ENCODE results near the gene EIF1. TPM values are rescaled to one million over a fixed set of nuclear protein-coding genes. Genes with fewer than 3 reads are reported as not detected.
A peak's percentile ranks its signal among the peaks of the same experiment; 100 is the strongest.
"Not testable (repeated sequence)": the region's sequence is repeated elsewhere in the genome, so short reads cannot be mapped to it uniquely, and the experiment has no call there.

The EIF1 gene
- total RNA-seq, 1 experiment from 2014 or later, result 481 TPM

DNA sequence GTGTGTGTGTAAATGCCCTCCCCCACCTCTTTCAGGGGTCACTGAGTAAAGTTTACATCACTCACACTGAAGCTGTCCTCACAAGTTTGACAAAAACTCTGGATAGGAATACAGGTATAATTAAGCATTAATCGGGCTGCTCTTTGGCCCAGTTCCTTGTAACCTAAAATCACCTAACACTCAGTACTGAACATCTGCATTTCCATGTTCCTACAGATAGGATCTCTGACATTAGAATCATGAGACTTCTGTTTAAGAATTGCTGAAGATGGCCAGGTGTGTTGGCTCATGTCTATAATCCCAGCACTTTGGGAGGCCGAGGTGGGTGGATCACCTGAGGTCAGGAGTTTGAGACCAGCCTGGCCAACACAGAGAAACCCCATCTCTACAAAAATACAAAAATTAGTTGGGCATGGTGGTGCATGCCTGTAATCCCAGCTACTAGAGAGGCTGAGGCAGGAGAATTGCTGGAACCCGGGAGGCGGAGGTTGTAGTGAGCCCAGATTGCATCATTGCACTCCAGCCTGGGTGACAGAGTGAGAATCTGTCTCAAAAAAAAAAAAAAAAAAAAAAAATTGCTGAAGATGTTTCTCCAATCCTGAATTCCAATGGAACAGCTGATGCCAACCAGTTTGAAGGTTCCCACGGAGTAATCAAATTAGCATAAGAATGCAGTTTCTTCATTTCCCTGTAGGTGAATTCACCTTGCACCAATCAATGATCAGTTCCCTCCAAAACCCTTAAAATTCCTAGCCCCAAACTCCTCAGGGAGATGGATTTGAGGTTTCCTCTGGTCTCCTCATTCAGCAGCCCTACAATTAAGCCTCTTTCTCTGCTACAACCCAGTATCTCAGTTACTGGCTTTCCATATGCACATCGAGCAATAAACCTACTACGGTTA, 13.3 kb upstream of the EIF1 start:
- Mint-ChIP-seq H3K4me1 (peaks cover 42% of the 10 kb centered on the region), H3K27ac (peak overlapping the region; percentile 95)
- DNase-seq (ENCODE audit: low spot score); H3K4me3 Mint-ChIP-seq; H3K27me3 Mint-ChIP-seq (ENCODE audit: low read depth); H3K9me3 Mint-ChIP-seq; POLR2A ChIA-PET; H3K36me3 Mint-ChIP-seq: not testable (repeated sequence)
- CTCF ChIA-PET, result interaction anchor here (0.6 to 3.0 kb wide), 7 partner anchors 8 to 126 kb away, joined by 3 to 43 read pairs (median 6); partner anchors contain the start of gene EIF1
- peak; percentile 57 for ATAC-seq
- TF ChIP-seq GABPB1 (CRISPR knock-in tag; IDR thresholded peaks at IDR 0.05), result peak; percentile 36; the same call in 1 of the 2 replicates

DNA sequence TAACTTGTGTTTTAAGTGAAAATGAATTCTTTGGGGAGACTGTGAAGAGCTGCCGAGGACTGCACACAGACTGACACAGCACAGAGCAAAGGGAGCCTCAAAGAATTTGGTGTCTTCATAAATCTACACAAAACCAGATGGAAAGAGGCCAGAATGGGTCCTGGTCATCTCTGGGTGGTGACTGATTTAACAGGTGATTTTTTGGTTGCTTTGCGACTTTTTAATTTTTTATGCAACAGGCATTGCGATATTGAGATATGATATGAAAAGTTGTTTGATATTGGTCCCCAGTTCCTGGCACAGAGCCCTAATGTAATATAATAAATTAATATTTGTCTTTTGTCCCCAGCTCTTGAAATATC, 12.6 kb upstream of the EIF1 start:
- Mint-ChIP-seq H3K4me1 (peaks cover 44% of the 10 kb centered on the region), H3K4me3 (no peak overlapping the region), H3K27ac (peak overlapping the region; percentile 95), H3K27me3 (ENCODE audit: low read depth) (no peaks in the 10 kb centered on the region; the same call in 1 of the 2 replicates), H3K36me3 (0 out of 2 replicates have a peak, but pooled peaks cover 4% of the 10 kb centered on the region), H3K9me3 (peaks cover 4% of the 10 kb centered on the region; the same call in 1 of the 2 replicates)
- ATAC-seq (peak; percentile 11; the same call in 1 of the 2 replicates), DNase-seq (ENCODE audit: low spot score) (no peak)
- ChIA-PET CTCF (interaction anchor here (0.6 to 3.0 kb wide), 6 partner anchors 8 to 127 kb away, joined by 3 to 43 read pairs (median 6); partner anchors contain the start of gene EIF1), POLR2A (no interaction called here)
- TF ChIP-seq TP53 (CRISPR knock-in tag; IDR thresholded peaks at IDR 0.05), result no peak
- TF ChIP-seq ESRRA (CRISPR knock-in tag; IDR thresholded peaks at IDR 0.05; ENCODE audit: borderline replicate concordance), result no peak
- TF ChIP-seq ZBTB21 (CRISPR knock-in tag; IDR thresholded peaks at IDR 0.05; ENCODE audit: borderline replicate concordance), result no peak
- no peak for TF ChIP-seq MYBL2 (CRISPR knock-in tag; IDR thresholded peaks at IDR 0.05)
- no peak for TF ChIP-seq SMAD4 (CRISPR knock-in tag; IDR thresholded peaks at IDR 0.05)
- TF ChIP-seq ELF4 (CRISPR knock-in tag; IDR thresholded peaks at IDR 0.05; ENCODE audit: low read depth), result no peak
- no peak for TF ChIP-seq ZNF138 (CRISPR knock-in tag; conservative IDR thresholded peaks at IDR 0.05)

GRCh38 chr17:41678411-41678906, 10.2 kb upstream of the EIF1 start:
- TF ChIP-seq EMX1 (CRISPR knock-in tag; IDR thresholded peaks at IDR 0.05), result peak; percentile 47; the same call in 1 of the 2 replicates
- TF ChIP-seq NFATC4 (CRISPR knock-in tag; IDR thresholded peaks at IDR 0.05), result peak; percentile 75; the same call in 1 of the 2 replicates
- TF ChIP-seq, protein P1, sequence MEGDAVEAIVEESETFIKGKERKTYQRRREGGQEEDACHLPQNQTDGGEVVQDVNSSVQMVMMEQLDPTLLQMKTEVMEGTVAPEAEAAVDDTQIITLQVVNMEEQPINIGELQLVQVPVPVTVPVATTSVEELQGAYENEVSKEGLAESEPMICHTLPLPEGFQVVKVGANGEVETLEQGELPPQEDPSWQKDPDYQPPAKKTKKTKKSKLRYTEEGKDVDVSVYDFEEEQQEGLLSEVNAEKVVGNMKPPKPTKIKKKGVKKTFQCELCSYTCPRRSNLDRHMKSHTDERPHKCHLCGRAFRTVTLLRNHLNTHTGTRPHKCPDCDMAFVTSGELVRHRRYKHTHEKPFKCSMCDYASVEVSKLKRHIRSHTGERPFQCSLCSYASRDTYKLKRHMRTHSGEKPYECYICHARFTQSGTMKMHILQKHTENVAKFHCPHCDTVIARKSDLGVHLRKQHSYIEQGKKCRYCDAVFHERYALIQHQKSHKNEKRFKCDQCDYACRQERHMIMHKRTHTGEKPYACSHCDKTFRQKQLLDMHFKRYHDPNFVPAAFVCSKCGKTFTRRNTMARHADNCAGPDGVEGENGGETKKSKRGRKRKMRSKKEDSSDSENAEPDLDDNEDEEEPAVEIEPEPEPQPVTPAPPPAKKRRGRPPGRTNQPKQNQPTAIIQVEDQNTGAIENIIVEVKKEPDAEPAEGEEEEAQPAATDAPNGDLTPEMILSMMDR (IDR thresholded peaks at IDR 0.05), result no peak
- peak; percentile 31; the same call in 1 of the 2 replicates for TF ChIP-seq PRRX2 (CRISPR knock-in tag; IDR thresholded peaks at IDR 0.05)
- TF ChIP-seq ZNF671 (CRISPR knock-in tag; IDR thresholded peaks at IDR 0.05), result peak; percentile 57; the same call in 1 of the 2 replicates
- 0 out of 2 replicates have a peak, but pooled peaks cover 4% of the 10 kb centered on the region for H3K9me3 Mint-ChIP-seq
- CTCF ChIA-PET, result interaction anchor here (0.9 to 3.5 kb wide), 10 partner anchors 10 to 261 kb away, joined by 3 to 47 read pairs (median 10); partner anchors contain the start of gene EIF1
- H3K4me1 Mint-ChIP-seq, result peaks cover 47% of the 10 kb centered on the region
- H3K36me3 Mint-ChIP-seq, result 0 out of 2 replicates have a peak, but pooled peaks cover 4% of the 10 kb centered on the region
- no peak overlapping the region for H3K4me3 Mint-ChIP-seq
- no peaks in the 10 kb centered on the region; the same call in 1 of the 2 replicates for H3K27me3 Mint-ChIP-seq (ENCODE audit: low read depth)
- ATAC-seq (no peak), DNase-seq (ENCODE audit: low spot score) (no peak)
- H3K27ac Mint-ChIP-seq, result peak overlapping the region; percentile 50
- POLR2A ChIA-PET, result interaction anchor here (0.6 to 3.7 kb wide), 4 partner anchors 12 to 390 kb away, joined by 3 to 42 read pairs (median 3); partner anchors contain the start of genes EIF1 and KRT19

DNA sequence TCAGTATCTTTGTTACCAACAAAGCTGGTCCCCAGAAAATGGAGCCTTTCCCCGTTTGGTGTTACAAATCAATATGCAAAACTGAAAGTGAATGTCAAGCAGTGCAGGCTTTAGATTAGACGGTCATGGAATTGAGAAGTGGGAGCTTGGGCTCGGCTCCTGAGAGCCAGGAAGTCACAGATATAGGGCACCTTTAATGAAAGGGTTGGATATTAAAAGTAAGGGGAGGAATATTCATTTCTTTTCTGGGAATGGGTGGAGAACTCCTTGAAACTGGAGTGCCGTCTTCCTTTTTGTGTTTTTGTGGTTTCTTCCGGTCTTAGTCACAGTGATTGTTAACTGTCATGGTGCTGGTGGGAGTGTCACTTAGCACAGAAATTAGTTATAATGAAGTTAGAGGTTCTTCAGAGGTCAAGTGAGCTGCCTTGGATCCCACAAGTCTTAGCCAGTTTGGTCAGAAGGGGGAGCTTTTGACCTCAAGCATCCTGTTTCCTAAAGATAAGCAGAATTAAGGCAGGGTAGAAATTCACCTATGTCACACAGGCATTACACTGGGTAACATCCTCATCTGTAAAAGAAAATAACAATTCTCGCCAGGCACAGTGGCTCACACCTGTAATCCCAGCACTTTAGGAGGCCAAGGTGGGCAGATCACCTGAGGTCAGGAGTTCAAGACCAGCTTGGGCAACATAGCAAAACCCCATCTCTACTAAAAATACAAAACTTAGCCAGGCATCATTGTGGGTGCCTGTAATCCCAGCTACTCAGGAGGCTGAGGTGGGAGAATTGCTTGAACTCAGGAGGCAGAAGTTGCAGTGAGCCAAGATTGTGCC, 9.6 kb upstream of the EIF1 start:
- Mint-ChIP-seq H3K36me3 (0 out of 2 replicates have a peak, but pooled peaks cover 4% of the 10 kb centered on the region), H3K27ac (peak overlapping the region; percentile 50; the same call in 1 of the 2 replicates), H3K4me1 (peaks cover 50% of the 10 kb centered on the region), H3K4me3 (no peak overlapping the region), H3K27me3 (ENCODE audit: low read depth) (peaks cover 2% of the 10 kb centered on the region; the same call in 1 of the 2 replicates), H3K9me3 (0 out of 2 replicates have a peak, but pooled peaks cover 4% of the 10 kb centered on the region)
- DNase-seq (ENCODE audit: low spot score) (no peak), ATAC-seq (peak; percentile 48)
- CTCF ChIA-PET, result interaction anchor here (0.9 to 3.5 kb wide), 11 partner anchors 10 to 262 kb away, joined by 3 to 47 read pairs (median 9); partner anchors contain the start of gene EIF1
- POLR2A ChIA-PET, result interaction anchor here (0.6 to 3.7 kb wide), 4 partner anchors 11 to 390 kb away, joined by 3 to 42 read pairs (median 3); partner anchors contain the start of genes EIF1 and KRT19
- no peak for TF ChIP-seq NR1H2 (CRISPR knock-in tag; IDR thresholded peaks at IDR 0.05)
- no peak for TF ChIP-seq ZNF232 (CRISPR knock-in tag; IDR thresholded peaks at IDR 0.05)
- TF ChIP-seq ZNF423 (CRISPR knock-in tag; IDR thresholded peaks at IDR 0.05), result no peak
- no peak for TF ChIP-seq ATF3 (CRISPR knock-in tag; conservative IDR thresholded peaks at IDR 0.05)
- TF ChIP-seq, protein P1 (IDR thresholded peaks at IDR 0.05), result no peak
- TF ChIP-seq ZNF121 (CRISPR knock-in tag; IDR thresholded peaks at IDR 0.05), result no peak

Measured in WTC11 (cell line).